Glutamatergic neuron (in vitro differentiated cells): ENCODE results near the gene STIP1. TPM values are rescaled to one million over a fixed set of nuclear protein-coding genes. Genes with fewer than 3 reads are reported as not detected.

Source experiments
- DNase-seq: peaks from one replicate; pipeline ENCODE4 v3.0.0; 2022
- H3K27ac Mint-ChIP-seq: one replicate; pipeline ENCODE4 v1.8.0; 2020; ENCODE audit warnings: mild to moderate bottlenecking, mixed read lengths, inconsistent platforms; ENCODE audit not compliant: unreplicated experiment
- H3K27me3 Mint-ChIP-seq: one replicate; pipeline ENCODE4 v1.8.0; 2020; ENCODE audit warnings: mild to moderate bottlenecking, moderate library complexity, mixed read lengths, inconsistent platforms; ENCODE audit not compliant: unreplicated experiment
- H3K36me3 Mint-ChIP-seq: one replicate; pipeline ENCODE4 v1.8.0; 2020; ENCODE audit warnings: mild to moderate bottlenecking, mixed read lengths, inconsistent platforms; ENCODE audit not compliant: unreplicated experiment
- H3K4me1 Mint-ChIP-seq: one replicate; pipeline ENCODE4 v1.8.0; 2020; ENCODE audit warnings: mild to moderate bottlenecking, low read depth, mixed read lengths, inconsistent platforms; ENCODE audit not compliant: unreplicated experiment
- H3K4me3 Mint-ChIP-seq: one replicate; pipeline ENCODE4 v1.8.0; 2020; ENCODE audit warnings: mild to moderate bottlenecking, mixed read lengths, inconsistent platforms; ENCODE audit not compliant: unreplicated experiment
- H3K9me3 Mint-ChIP-seq: one replicate; pipeline ENCODE4 v1.8.0; 2020; ENCODE audit warnings: mild to moderate bottlenecking, moderate library complexity, mixed read lengths, inconsistent platforms; ENCODE audit not compliant: unreplicated experiment
- total RNA-seq: library from RNA; stranded (reverse); fragmentation: NEBNext Ultra II Directional; extraction: Animal tissue kit (Norgen Biotek cat#: 25700); gene quantifications from one replicate; pipeline ENCODE4 v1.2.1, GENCODE V29; 2021; ENCODE audit not compliant: unreplicated experiment
- TF ChIP-seq, protein P1 (sequence below): fragments of 200-600 bp; sonication (generic); IDR thresholded peaks from one replicate; pipeline ENCODE4 v1.5.0; 2021; ENCODE audit not compliant: partially characterized antibody, unreplicated experiment

Gene STIP1
- total RNA-seq, 1 donor from 2014 or later, result 160 TPM

DNA sequence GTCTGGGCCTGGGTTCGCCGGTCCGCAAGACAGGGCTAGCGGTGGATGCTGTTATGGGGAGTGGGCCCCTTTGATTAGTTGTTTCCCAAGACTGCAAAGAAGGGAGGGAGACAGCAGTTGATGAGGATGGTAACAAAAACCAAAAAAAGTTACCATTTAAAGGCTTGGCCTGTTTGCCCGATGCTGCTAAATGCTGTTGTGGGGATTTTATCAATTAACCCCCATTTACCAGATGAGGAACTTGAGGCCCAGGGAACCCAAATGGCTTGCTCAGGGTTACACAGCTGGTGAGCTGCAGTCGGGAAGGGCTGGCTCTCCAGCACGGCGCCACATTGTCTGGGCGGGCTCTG, 36.7 kb downstream of the STIP1 start:
- TF ChIP-seq, protein P1, sequence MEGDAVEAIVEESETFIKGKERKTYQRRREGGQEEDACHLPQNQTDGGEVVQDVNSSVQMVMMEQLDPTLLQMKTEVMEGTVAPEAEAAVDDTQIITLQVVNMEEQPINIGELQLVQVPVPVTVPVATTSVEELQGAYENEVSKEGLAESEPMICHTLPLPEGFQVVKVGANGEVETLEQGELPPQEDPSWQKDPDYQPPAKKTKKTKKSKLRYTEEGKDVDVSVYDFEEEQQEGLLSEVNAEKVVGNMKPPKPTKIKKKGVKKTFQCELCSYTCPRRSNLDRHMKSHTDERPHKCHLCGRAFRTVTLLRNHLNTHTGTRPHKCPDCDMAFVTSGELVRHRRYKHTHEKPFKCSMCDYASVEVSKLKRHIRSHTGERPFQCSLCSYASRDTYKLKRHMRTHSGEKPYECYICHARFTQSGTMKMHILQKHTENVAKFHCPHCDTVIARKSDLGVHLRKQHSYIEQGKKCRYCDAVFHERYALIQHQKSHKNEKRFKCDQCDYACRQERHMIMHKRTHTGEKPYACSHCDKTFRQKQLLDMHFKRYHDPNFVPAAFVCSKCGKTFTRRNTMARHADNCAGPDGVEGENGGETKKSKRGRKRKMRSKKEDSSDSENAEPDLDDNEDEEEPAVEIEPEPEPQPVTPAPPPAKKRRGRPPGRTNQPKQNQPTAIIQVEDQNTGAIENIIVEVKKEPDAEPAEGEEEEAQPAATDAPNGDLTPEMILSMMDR, result no peak
- no peak overlapping the region for H3K4me3 Mint-ChIP-seq
- peaks cover 2% of the 10 kb centered on the region for H3K27me3 Mint-ChIP-seq
- H3K9me3 Mint-ChIP-seq, result no peaks in the 10 kb centered on the region
- H3K36me3 Mint-ChIP-seq, result no peaks in the 10 kb centered on the region
- no peaks in the 10 kb centered on the region for H3K4me1 Mint-ChIP-seq
- no peak for DNase-seq
- H3K27ac Mint-ChIP-seq, result no peak overlapping the region

DNA sequence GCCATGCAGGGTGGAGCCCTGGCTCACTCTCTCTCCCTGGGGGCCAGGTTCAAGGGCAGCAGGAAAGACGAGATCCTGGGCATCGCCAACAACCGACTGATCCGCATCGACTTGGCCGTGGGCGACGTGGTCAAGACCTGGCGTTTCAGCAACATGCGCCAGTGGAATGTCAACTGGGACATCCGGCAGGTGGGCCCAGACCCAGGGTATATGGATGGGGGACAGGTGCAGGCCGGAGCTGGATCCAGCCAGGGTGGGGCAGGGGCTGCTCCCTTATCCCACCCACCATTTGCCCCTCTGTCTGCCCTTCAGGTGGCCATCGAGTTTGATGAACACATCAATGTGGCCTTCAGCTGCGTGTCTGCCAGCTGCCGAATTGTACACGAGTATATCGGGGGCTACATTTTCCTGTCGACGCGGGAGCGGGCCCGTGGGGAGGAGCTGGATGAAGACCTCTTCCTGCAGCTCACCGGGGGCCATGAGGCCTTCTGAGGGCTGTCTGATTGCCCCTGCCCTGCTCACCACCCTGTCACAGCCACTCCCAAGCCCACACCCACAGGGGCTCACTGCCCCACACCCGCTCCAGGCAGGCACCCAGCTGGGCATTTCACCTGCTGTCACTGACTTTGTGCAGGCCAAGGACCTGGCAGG, 37.2 kb downstream of the STIP1 start:
- TF ChIP-seq, protein P1, result no peak
- Mint-ChIP-seq H3K4me3 (no peak overlapping the region), H3K9me3 (no peaks in the 10 kb centered on the region), H3K27ac (no peak overlapping the region), H3K4me1 (no peaks in the 10 kb centered on the region), H3K27me3 (peaks cover 2% of the 10 kb centered on the region), H3K36me3 (no peaks in the 10 kb centered on the region)
- no peak for DNase-seq

DNA sequence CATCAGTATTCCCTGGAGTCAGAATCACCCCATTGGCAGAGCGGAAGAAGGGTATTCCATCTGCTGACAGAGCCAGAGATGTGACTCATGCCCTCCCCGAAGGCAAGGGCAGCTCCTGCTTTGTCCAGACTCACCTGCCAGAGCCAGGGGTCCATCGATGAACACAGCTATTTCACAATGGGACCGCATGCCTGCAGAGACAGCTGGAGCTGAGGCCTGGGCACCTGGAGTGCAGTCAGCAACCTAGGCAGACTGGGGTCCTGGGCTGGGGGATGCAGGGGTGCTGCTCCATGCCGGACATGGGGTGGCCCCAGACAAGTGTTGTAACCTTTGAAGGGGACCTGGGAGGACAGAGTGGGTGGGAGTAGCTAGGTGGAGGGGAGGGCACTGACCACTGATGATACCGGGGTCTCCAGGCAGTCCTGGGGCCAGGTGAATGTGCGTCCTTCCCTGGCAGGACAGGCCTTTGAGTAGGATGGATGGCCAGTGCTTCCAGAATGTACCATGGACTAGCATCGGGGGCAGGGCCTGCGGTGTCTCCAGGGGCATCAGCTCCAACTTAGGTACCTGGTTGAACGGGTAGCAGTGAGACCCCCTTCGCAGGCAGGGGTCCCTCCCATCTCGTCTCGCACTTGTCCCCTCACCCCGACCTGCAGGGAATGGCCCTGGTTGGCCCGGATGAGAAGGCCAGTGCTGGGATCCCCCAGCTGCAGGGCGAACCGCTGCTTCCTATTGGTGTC, 38.4 kb downstream of the STIP1 start:
- no peak overlapping the region for H3K4me3 Mint-ChIP-seq
- no peaks in the 10 kb centered on the region for H3K9me3 Mint-ChIP-seq
- no peaks in the 10 kb centered on the region for H3K36me3 Mint-ChIP-seq
- DNase-seq, result no peak
- H3K27me3 Mint-ChIP-seq, result peaks cover 4% of the 10 kb centered on the region
- TF ChIP-seq, protein P1, result no peak
- no peaks in the 10 kb centered on the region for H3K4me1 Mint-ChIP-seq
- H3K27ac Mint-ChIP-seq, result no peak overlapping the region

DNA sequence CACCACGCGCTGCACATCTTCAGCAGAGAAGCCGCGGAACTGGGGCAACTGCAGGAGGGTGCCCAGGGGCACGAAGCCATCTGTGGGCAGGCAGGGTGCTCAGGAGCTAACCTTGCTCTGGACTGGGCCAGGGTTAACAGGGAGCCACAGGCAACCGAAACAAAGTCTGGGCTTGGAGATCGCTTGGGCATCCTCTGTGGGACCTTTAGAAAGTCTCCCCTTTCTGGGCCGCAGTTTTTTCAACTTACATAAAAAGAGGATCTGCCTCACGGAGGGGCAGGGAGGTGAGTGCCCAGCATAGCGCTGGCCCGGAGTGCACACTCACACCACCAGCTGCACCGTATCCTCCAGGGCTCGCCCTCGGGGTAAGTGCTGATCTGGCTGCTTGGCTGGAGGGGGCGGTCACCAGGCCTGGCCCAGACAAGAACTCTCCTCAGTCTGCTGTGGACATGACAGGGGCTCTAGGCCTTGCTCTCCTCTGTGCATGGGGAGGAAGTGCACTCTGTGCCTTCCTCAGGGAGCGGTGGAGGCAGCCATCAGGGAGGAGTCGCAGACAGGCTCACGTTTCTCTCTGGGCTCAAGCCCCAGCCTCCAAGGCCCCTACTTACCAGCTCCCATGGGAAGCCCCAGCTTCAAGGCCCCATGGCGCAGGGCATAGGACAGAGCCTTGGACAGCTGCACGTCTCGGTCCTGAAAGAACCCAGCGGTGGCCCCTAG, 39.1 kb downstream of the STIP1 start:
- TF ChIP-seq, protein P1, result no peak

More for the DNA sequence above, 39.1 kb downstream of the STIP1 start:
- no peak overlapping the region for H3K27ac Mint-ChIP-seq
- no peaks in the 10 kb centered on the region for H3K9me3 Mint-ChIP-seq
- no peaks in the 10 kb centered on the region for H3K36me3 Mint-ChIP-seq
- no peaks in the 10 kb centered on the region for H3K4me1 Mint-ChIP-seq
- peaks cover 4% of the 10 kb centered on the region for H3K27me3 Mint-ChIP-seq
- H3K4me3 Mint-ChIP-seq, result peak overlapping the region; percentile 87
- DNase-seq, result no peak
